Kidney epithelial cell (primary cell): ENCODE measurements around the gene KIF13A. TPM values are rescaled to one million over a fixed set of nuclear protein-coding genes. Genes with fewer than 3 reads are reported as not detected.
"Not testable (repeated sequence)": the region's sequence is repeated elsewhere in the genome, so short reads cannot be mapped to it uniquely, and the experiment has no call there.

Experiments used
- DNase-seq: peaks from one replicate; pipeline ENCODE4 v3.0.0-alpha.2; 2010; ENCODE audit warnings: low read depth
- H3K27me3 ChIP-seq: 2 replicates; pipeline ENCODE4 v1.6.0; 2011; ENCODE audit warnings: low read length; ENCODE audit not compliant: control insufficient read depth, insufficient read depth
- H3K36me3 ChIP-seq: 2 replicates; pipeline ENCODE4 v1.5.1; 2011; ENCODE audit warnings: low read length; ENCODE audit not compliant: control insufficient read depth, insufficient read depth
- H3K4me3 ChIP-seq: 2 replicates; pipeline ENCODE4 v1.5.1; 2011; ENCODE audit warnings: low read depth, mild to moderate bottlenecking, control low read depth, low read length
- CTCF ChIP-seq: IDR thresholded peaks from 2 replicates; pipeline ENCODE4 v1.5.1; 2011; ENCODE audit warnings: mild to moderate bottlenecking, moderate library complexity, low read length, control low read depth, inconsistent platforms; ENCODE audit not compliant: insufficient read depth, poor library complexity, severe bottlenecking
- total RNA-seq: library from RNA; depleted of rRNA; stranded (reverse); fragments of >200 nt; gene quantifications from 2 replicates; pipeline ENCODE4 v1.2.3, GENCODE V29; 2015

Gene KIF13A
- total RNA-seq, 1 donor from 2014 or later = 30.9 TPM

GRCh38 chr6:17737704-17738252 lies 249.7 kb downstream of the KIF13A start:
- Histone ChIP-seq H3K36me3 (no peaks in the 10 kb centered on the region), H3K27me3 (no peaks in the 10 kb centered on the region), H3K4me3 (no peak overlapping the region)
- no peak for TF ChIP-seq CTCF
- DNase-seq = no peak

GRCh38 chr6:17735311-17735710 lies 252.1 kb downstream of the KIF13A start:
- not testable (repeated sequence) for DNase-seq, H3K36me3 ChIP-seq, H3K4me3 ChIP-seq, H3K27me3 ChIP-seq

GRCh38 chr6:17730078-17730704 lies 257.2 kb downstream of the KIF13A start:
- H3K36me3 ChIP-seq = no peaks in the 10 kb centered on the region
- H3K4me3 ChIP-seq = no peak overlapping the region
- H3K27me3 ChIP-seq = no peaks in the 10 kb centered on the region
- TF ChIP-seq CTCF = no peak
- no peak for DNase-seq

DNA sequence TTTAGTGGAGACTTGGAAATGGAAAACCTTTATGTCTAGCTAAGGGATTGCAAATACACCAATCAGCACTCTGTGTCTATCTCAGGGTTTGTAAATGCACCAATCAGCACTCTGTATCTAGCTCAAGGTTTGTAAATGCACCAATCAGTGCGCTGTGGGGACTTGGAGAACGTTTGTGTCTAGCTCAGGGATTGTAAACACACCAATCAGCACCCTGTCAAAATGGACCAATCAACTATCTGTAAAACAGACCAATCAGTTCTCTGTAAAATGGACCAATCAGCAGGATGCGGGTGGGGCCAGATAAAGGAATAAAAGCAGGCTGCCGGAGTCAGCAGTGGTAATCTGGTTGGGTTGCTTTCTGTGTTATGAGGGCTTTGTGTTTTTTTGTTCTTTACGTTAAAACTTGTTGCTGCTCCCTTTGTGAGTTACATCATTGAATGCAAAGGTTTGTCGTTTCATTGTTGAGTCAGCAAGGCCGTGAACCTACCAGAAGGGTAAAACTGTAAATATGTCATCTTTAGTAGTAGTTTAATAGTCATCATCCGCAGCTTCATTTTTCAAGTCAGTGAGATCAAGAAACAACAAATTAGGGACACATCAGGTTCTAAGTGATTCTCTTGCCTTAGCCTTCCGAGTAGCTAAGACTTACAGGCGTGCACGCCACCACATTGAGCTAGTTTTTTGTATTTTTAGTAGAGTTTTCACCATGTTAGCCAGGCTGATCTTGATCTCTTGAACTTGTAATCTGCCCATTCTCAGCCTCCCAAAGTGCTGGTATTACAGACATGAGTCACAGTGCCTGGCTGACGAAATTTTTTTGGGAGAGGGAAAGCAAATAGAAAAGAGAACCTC lies 258.0 kb downstream of the KIF13A start:
- Histone ChIP-seq H3K4me3 (no peak overlapping the region), H3K36me3 (no peaks in the 10 kb centered on the region), H3K27me3 (no peaks in the 10 kb centered on the region)
- TF ChIP-seq CTCF = no peak
- DNase-seq = no peak

DNA sequence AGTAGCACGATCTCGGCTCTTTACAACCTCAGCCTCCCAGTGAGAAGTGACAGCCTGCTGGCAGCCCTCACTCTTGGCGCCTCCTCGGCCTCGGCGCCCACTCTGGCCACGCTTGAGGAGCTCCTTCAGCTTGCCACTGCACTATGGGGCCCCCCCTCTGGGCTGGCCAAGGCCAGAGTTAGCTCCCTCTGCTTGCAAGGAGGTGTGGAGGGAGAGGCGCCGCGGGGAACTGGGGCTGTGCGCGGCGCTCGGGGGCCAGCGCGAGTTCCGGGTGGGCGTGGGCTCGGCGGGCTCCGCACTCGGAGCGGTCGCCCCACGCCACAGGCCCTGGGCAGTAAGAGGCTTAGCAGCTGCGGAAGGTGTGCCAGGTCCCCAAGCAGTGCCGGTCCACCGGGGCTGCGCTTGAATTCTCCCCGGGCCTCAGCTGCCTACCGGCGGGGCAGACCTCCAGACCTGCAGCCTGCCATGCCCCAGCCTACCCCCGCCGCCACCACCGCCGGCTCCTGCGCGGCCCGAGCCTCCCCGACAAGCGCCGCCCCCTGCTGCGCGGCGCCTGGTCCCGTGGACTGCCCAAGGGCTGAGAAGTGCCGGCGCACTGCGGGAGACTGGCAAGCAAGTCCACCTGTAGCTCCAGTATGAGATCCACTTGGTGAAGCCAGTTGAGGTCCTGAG lies 258.7 kb downstream of the KIF13A start:
- TF ChIP-seq CTCF = no peak
- Histone ChIP-seq H3K36me3 (no peaks in the 10 kb centered on the region), H3K27me3 (no peaks in the 10 kb centered on the region), H3K4me3 (no peak overlapping the region)
- DNase-seq = no peak

GRCh38 chr6:17725083-17725482 lies 262.4 kb downstream of the KIF13A start:
- no peaks in the 10 kb centered on the region for H3K36me3 ChIP-seq
- DNase-seq = no peak
- TF ChIP-seq CTCF = no peak
- no peaks in the 10 kb centered on the region for H3K27me3 ChIP-seq
- no peak overlapping the region for H3K4me3 ChIP-seq
